HG02588 (cell line): ENCODE measurements around the gene APOBEC4.
"Not testable (repeated sequence)": the region's sequence is repeated elsewhere in the genome, so short reads cannot be mapped to it uniquely, and the experiment has no call there.

Source experiments
- ATAC-seq: cut with Tn5 transposase; IDR thresholded peaks from one replicate; pipeline ENCODE4 v1.9.1; 2021; ENCODE audit warnings: mild to moderate bottlenecking, moderate library complexity; ENCODE audit not compliant: unreplicated experiment

APOBEC4 gene

GRCh38 chr1:183635606-183636333 is 17.3 kb downstream of the APOBEC4 start, which contains the start of gene ARPC5:
Gene ARPC5 (minus strand): TSS chr1:183635783. CDS start chr1:183635659, 124 bp downstream.
- ATAC-seq = peak; percentile 83

GRCh38 chr1:183635099-183635605 is 18.0 kb downstream of the APOBEC4 start:
- peak; percentile 11 for ATAC-seq

- no peak for ATAC-seq
These were observed 18.6 kb downstream of the APOBEC4 start for GRCh38 chr1:183634429-183635065.

- ATAC-seq = peak; percentile 39
These were observed 19.3 kb downstream of the APOBEC4 start for GRCh38 chr1:183633676-183634343.

GRCh38 chr1:183632964-183633363 is 20.2 kb downstream of the APOBEC4 start:
- ATAC-seq = no peak

- no peak for ATAC-seq
These were observed 21.0 kb downstream of the APOBEC4 start for GRCh38 chr1:183632114-183632513.

GRCh38 chr1:183630748-183631147 is 22.4 kb downstream of the APOBEC4 start:
- no peak for ATAC-seq

GRCh38 chr1:183628537-183628936 is 24.6 kb downstream of the APOBEC4 start:
- ATAC-seq = no peak

GRCh38 chr1:183626236-183626635 is 26.9 kb downstream of the APOBEC4 start:
- ATAC-seq = not testable (repeated sequence)

GRCh38 chr1:183622884-183623785 is 30.0 kb downstream of the APOBEC4 start:
- peak; percentile 92 for ATAC-seq

GRCh38 chr1:183622013-183622412 is 31.1 kb downstream of the APOBEC4 start:
- ATAC-seq = no peak

- ATAC-seq = no peak
These were observed 32.8 kb downstream of the APOBEC4 start for GRCh38 chr1:183620311-183620710.

GRCh38 chr1:183619781-183620180 is 33.3 kb downstream of the APOBEC4 start:
- ATAC-seq = no peak

GRCh38 chr1:183618202-183618601 is 34.9 kb downstream of the APOBEC4 start:
- ATAC-seq = not testable (repeated sequence)

GRCh38 chr1:183612975-183613374 is 40.1 kb downstream of the APOBEC4 start:
- not testable (repeated sequence) for ATAC-seq

- ATAC-seq = no peak
These were observed 40.7 kb downstream of the APOBEC4 start for GRCh38 chr1:183612407-183612806.

GRCh38 chr1:183611021-183611420 is 42.1 kb downstream of the APOBEC4 start:
- ATAC-seq = no peak

- no peak for ATAC-seq
These were observed 43.2 kb downstream of the APOBEC4 start for GRCh38 chr1:183609759-183610452.

GRCh38 chr1:183609313-183609712 is 43.8 kb downstream of the APOBEC4 start:
- no peak for ATAC-seq
